ENCODE results near the gene AFDN. TPM values are rescaled to one million over a fixed set of nuclear protein-coding genes. Genes with fewer than 3 reads are reported as not detected.

AFDN gene
- total RNA-seq, 2 experiments from 2014 or later = 18.6 to 20.6 TPM

DNA sequence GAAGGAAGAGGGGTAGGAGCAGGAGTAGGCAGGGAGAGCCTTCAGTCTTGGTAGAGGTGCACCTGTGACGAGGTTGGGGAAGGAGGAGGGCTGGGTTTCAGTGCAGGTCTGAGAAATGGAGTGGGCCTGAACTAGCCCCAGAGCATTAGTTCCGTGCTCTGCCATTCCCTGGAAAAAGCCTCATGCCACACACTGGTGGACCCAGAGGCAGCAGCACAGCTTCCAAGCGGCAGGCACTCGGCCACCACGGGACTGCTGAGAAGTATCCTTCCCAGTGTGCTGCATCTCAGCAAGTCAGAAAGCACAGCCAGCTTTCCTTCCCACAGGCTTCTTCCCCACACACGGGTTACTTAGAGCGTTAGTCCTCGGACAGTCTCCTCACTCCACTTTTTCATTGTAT is 93.5 kb downstream of the AFDN start:
- no peak for DNase-seq
- no peaks in the 10 kb centered on the region for H3K9me3 Mint-ChIP-seq
- no peak overlapping the region for H3K27ac Mint-ChIP-seq
- no peaks in the 10 kb centered on the region for H3K27me3 Mint-ChIP-seq
- CTCF ChIA-PET = no interaction called here
- no peaks in the 10 kb centered on the region for H3K36me3 Mint-ChIP-seq (ENCODE audit: low read depth)
- POLR2A ChIA-PET = no interaction called here
- H3K4me3 Mint-ChIP-seq = no peak overlapping the region
- no peaks in the 10 kb centered on the region for H3K4me1 Mint-ChIP-seq

DNA sequence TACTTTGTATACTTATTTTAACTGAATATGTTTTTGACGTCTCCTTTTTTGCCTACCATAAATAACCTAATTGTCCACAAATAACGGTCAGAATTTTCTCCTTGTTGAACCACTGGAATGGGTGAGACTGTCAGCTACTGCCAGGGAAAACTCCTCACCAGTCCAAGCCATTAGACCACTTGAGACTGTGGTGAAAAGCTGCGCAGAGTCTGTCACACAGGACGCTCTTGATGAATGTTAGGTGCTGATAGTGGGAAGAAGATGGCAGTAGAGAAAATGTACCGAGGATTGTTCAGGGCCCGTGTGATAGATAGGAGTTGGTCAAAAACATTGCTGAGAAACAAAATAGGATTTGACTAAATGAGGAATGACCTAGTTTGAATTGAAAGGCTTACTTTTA is 95.1 kb downstream of the AFDN start:
- Mint-ChIP-seq H3K4me1 (no peaks in the 10 kb centered on the region), H3K4me3 (no peak overlapping the region), H3K36me3 (ENCODE audit: low read depth) (no peaks in the 10 kb centered on the region), H3K27me3 (no peaks in the 10 kb centered on the region), H3K27ac (no peak overlapping the region), H3K9me3 (no peaks in the 10 kb centered on the region)
- DNase-seq = no peak
- POLR2A ChIA-PET = no interaction called here
- CTCF ChIA-PET = interaction anchor here (0.8 kb wide), 1 partner anchor 23 kb away, joined by 3 read pairs; no protein-coding TSS in a partner anchor

GRCh38 chr6:167925026-167925425 is 98.3 kb downstream of the AFDN start:
- no peaks in the 10 kb centered on the region for H3K36me3 Mint-ChIP-seq (ENCODE audit: low read depth)
- ChIA-PET POLR2A (no interaction called here), CTCF (no interaction called here)
- H3K4me3 Mint-ChIP-seq = no peak overlapping the region
- H3K9me3 Mint-ChIP-seq = no peaks in the 10 kb centered on the region
- H3K4me1 Mint-ChIP-seq = no peaks in the 10 kb centered on the region
- no peak for DNase-seq
- H3K27ac Mint-ChIP-seq = no peak overlapping the region
- H3K27me3 Mint-ChIP-seq = no peaks in the 10 kb centered on the region

- no peak overlapping the region for H3K27ac Mint-ChIP-seq
- no peaks in the 10 kb centered on the region for H3K27me3 Mint-ChIP-seq
- H3K4me1 Mint-ChIP-seq = no peaks in the 10 kb centered on the region
- no peaks in the 10 kb centered on the region for H3K9me3 Mint-ChIP-seq
- no peak for DNase-seq
- CTCF ChIA-PET = interaction anchor here (0.8 kb wide), 1 partner anchor 11 kb away, joined by 3 read pairs; no protein-coding TSS in a partner anchor
- H3K4me3 Mint-ChIP-seq = no peak overlapping the region
- POLR2A ChIA-PET = no interaction called here
- no peaks in the 10 kb centered on the region for H3K36me3 Mint-ChIP-seq (ENCODE audit: low read depth)
These were observed 100.5 kb downstream of the AFDN start for GRCh38 chr6:167927246-167927645.

- Mint-ChIP-seq H3K27me3 (no peaks in the 10 kb centered on the region), H3K4me3 (no peak overlapping the region), H3K9me3 (no peaks in the 10 kb centered on the region), H3K36me3 (ENCODE audit: low read depth) (no peaks in the 10 kb centered on the region), H3K4me1 (no peaks in the 10 kb centered on the region), H3K27ac (no peak overlapping the region)
- POLR2A ChIA-PET = no interaction called here
- DNase-seq = no peak
- CTCF ChIA-PET = interaction anchor here (0.6 kb wide), 1 partner anchor 10 kb away, joined by 3 read pairs; no protein-coding TSS in a partner anchor
These were observed 101.4 kb downstream of the AFDN start for GRCh38 chr6:167928111-167928510.

- Mint-ChIP-seq H3K27ac (no peak overlapping the region), H3K9me3 (no peaks in the 10 kb centered on the region), H3K4me3 (no peak overlapping the region), H3K36me3 (ENCODE audit: low read depth) (no peaks in the 10 kb centered on the region), H3K27me3 (no peaks in the 10 kb centered on the region), H3K4me1 (no peaks in the 10 kb centered on the region)
- POLR2A ChIA-PET = no interaction called here
- CTCF ChIA-PET = no interaction called here
- DNase-seq = no peak
These were observed 103.6 kb downstream of the AFDN start for GRCh38 chr6:167930295-167930694.

DNA sequence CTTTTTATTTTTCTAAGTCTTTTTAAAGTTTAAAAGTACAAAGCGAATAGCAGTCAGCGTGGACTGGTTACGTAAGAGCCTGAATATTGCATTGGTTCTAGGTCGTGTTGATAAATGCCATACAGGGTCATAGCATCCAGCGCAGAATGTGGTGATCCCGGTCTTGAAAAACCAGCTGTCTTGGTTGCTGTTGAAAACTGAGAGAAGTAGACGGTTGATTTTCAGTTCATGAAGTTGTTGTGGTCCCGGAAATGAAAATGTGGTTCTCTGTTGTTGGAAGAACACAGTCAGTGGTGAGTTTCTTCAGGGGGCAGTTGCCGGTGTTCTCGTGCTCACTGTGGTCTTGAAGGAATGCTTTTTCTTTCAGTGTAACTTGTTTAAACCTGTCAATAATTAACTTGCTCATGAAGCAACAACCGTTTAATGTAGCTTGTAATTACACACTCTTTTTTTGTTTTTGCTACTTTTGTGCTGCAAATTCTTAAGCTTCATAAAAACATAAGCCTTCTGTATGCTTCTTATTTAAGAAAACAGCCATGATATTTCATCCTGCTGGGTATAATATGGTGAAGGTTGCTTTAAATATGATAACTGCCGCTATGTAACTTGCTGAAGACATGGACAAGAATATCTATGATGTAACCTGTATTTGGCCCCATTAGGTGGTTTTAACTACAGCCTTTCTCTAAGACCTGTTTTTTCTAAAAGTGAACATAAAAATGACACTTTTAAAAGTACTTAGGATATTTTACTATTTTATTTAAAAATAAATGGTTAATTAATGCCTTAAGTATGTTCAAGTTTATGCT is 106.0 kb downstream of the AFDN start:
- no peak overlapping the region for H3K27ac Mint-ChIP-seq
- DNase-seq = no peak
- no peaks in the 10 kb centered on the region for H3K36me3 Mint-ChIP-seq (ENCODE audit: low read depth)
- no peaks in the 10 kb centered on the region for H3K4me1 Mint-ChIP-seq
- POLR2A ChIA-PET = no interaction called here
- H3K27me3 Mint-ChIP-seq = no peaks in the 10 kb centered on the region
- H3K9me3 Mint-ChIP-seq = no peaks in the 10 kb centered on the region
- CTCF ChIA-PET = interaction anchor here (0.6 kb wide), 1 partner anchor 88 kb away, joined by 3 read pairs; no protein-coding TSS in a partner anchor
- H3K4me3 Mint-ChIP-seq = no peak overlapping the region

DNA sequence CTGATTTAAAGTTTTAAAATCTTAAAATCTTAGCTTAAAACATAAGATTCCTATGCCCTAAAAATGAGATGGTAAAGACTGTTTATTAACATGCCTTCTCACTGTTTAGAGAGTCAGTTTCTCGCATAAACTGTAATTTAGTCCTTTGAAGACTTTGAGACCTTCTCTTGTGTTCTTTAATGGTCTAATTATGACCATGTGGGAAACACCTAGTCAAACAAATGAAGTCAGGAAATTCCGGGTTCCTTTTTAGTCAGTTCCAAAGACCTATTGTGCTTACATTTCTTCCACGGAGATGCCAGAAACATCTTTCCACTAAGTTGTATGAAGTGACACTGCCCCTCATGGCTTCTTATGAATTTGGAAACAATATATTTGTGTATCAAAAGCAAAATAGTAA is 106.6 kb downstream of the AFDN start:
- no peak for DNase-seq
- H3K4me1 Mint-ChIP-seq = no peaks in the 10 kb centered on the region
- no peak overlapping the region for H3K4me3 Mint-ChIP-seq
- CTCF ChIA-PET = no interaction called here
- H3K27me3 Mint-ChIP-seq = no peaks in the 10 kb centered on the region
- H3K27ac Mint-ChIP-seq = no peak overlapping the region
- no peaks in the 10 kb centered on the region for H3K36me3 Mint-ChIP-seq (ENCODE audit: low read depth)
- no peaks in the 10 kb centered on the region for H3K9me3 Mint-ChIP-seq
- POLR2A ChIA-PET = no interaction called here

- Mint-ChIP-seq H3K4me3 (no peak overlapping the region), H3K27me3 (peaks cover 3% of the 10 kb centered on the region), H3K27ac (no peak overlapping the region), H3K4me1 (no peaks in the 10 kb centered on the region), H3K36me3 (ENCODE audit: low read depth) (no peaks in the 10 kb centered on the region), H3K9me3 (no peaks in the 10 kb centered on the region)
- DNase-seq = no peak
- ChIA-PET CTCF (no interaction called here), POLR2A (no interaction called here)
These were observed 107.1 kb downstream of the AFDN start for GRCh38 chr6:167933847-167934246.

- CTCF ChIA-PET = no interaction called here
- no peak for DNase-seq
- Mint-ChIP-seq H3K4me3 (no peak overlapping the region), H3K4me1 (no peaks in the 10 kb centered on the region), H3K36me3 (ENCODE audit: low read depth) (no peaks in the 10 kb centered on the region), H3K27ac (no peak overlapping the region), H3K9me3 (no peaks in the 10 kb centered on the region), H3K27me3 (peaks cover 3% of the 10 kb centered on the region)
- POLR2A ChIA-PET = no interaction called here
These were observed 107.7 kb downstream of the AFDN start for GRCh38 chr6:167934426-167934864.

- Mint-ChIP-seq H3K36me3 (ENCODE audit: low read depth) (no peaks in the 10 kb centered on the region), H3K4me3 (no peak overlapping the region), H3K27ac (no peak overlapping the region), H3K4me1 (no peaks in the 10 kb centered on the region), H3K9me3 (no peaks in the 10 kb centered on the region), H3K27me3 (peaks cover 3% of the 10 kb centered on the region)
- ChIA-PET CTCF (interaction anchor here (0.7 kb wide), 1 partner anchor 15 kb away, joined by 4 read pairs; no protein-coding TSS in a partner anchor), POLR2A (interaction anchor here (0.6 kb wide), 1 partner anchor 15 kb away, joined by 3 read pairs; no protein-coding TSS in a partner anchor)
- no peak for DNase-seq
These were observed 109.3 kb downstream of the AFDN start for GRCh38 chr6:167936051-167936450.

GRCh38 chr6:167937301-167937700 is 110.6 kb downstream of the AFDN start:
- ChIA-PET CTCF (no interaction called here), POLR2A (no interaction called here)
- H3K9me3 Mint-ChIP-seq = no peaks in the 10 kb centered on the region
- H3K27me3 Mint-ChIP-seq = peaks cover 3% of the 10 kb centered on the region
- no peak overlapping the region for H3K4me3 Mint-ChIP-seq
- H3K4me1 Mint-ChIP-seq = no peaks in the 10 kb centered on the region
- H3K27ac Mint-ChIP-seq = no peak overlapping the region
- DNase-seq = no peak
- no peaks in the 10 kb centered on the region for H3K36me3 Mint-ChIP-seq (ENCODE audit: low read depth)

GRCh38 chr6:167937948-167938911 is 111.5 kb downstream of the AFDN start:
- Mint-ChIP-seq H3K27me3 (peaks cover 5% of the 10 kb centered on the region), H3K4me1 (no peaks in the 10 kb centered on the region), H3K36me3 (ENCODE audit: low read depth) (no peaks in the 10 kb centered on the region), H3K9me3 (no peaks in the 10 kb centered on the region), H3K4me3 (no peak overlapping the region), H3K27ac (no peak overlapping the region)
- ChIA-PET POLR2A (no interaction called here), CTCF (interaction anchor here (0.8 kb wide), 1 partner anchor 11 kb away, joined by 3 read pairs; no protein-coding TSS in a partner anchor)
- no peak for DNase-seq

Data from activated CD4-positive, alpha-beta T cell treated with anti-CD3 and anti-CD28 coated beads, Interleukin-2, amount 10 ng/mL, durations not matched to agents 7 days and 5 days (primary cell).